Endothelial cell of umbilical vein (primary cell): Measurements from ENCODE around the gene RAB8A. TPM values are rescaled to one million over a fixed set of nuclear protein-coding genes. Genes with fewer than 3 reads are reported as not detected.

Experiments
- BruUV-seq: library from RNA; stranded (reverse); fragments of 400-500 nt; replicated peaks from 2 replicates; lab custom pipeline; 2021; lab: Mats Ljungman, UMichigan
- CTCF ChIA-PET: fragments of 300-600, 350-600 bp; sonication (Branson Sonifier 250); formaldehyde crosslinking; loops from one replicate; lab custom pipeline; 2021; ENCODE audit warnings: antibody characterized with exemption, inconsistent platforms; lab: Charles Lee
- POLR2A ChIA-PET: fragments of 300-600, 350-600 bp; sonication (Branson Sonifier 250); formaldehyde crosslinking; loops from one replicate; lab custom pipeline; 2021; ENCODE audit warnings: antibody characterized with exemption, inconsistent platforms; lab: Charles Lee
- DNase-seq: peaks from one replicate; pipeline ENCODE4 v3.0.0-alpha.2; 2011; ENCODE audit warnings: low read depth, low spot score
- FAIRE-seq: peaks from 2 replicates; lab custom pipeline; 2011; peaks lifted over from hg19 to GRCh38; lab: Jason Lieb, UNC
- H2AFZ ChIP-seq: 2 replicates; pipeline ENCODE4 v1.6.0; 2012; ENCODE audit warnings: low read depth, low read length, control low read depth, inconsistent platforms
- H3K27ac ChIP-seq: 2 replicates; pipeline ENCODE4 v1.5.1; 2011; ENCODE audit warnings: low read depth, mild to moderate bottlenecking, control low read depth, low read length, moderate library complexity; ENCODE audit not compliant: insufficient read depth
- H3K27me3 ChIP-seq, 2 experiments: 2 replicates each; pipeline versions ENCODE4 v1.6.0 to v1.6.1; 2011; ENCODE audit warnings: low read length in 2 of 2, mixed read lengths in 1 of 2; ENCODE audit not compliant: control insufficient read depth in 2 of 2, insufficient read depth in 2 of 2
- H3K36me3 ChIP-seq, 2 experiments: 2 replicates in 1 of 2; 3 replicates in 1 of 2; pipeline ENCODE4 v1.5.1; 2011; ENCODE audit warnings: low read length in 2 of 2, mild to moderate bottlenecking in 1 of 2, moderate library complexity in 1 of 2; ENCODE audit not compliant: control insufficient read depth in 2 of 2, insufficient read depth in 2 of 2; ENCODE audit errors: extremely low read depth in 1 of 2
- H3K4me1 ChIP-seq: 3 replicates; pipeline ENCODE4 v1.5.1; 2011; ENCODE audit warnings: mild to moderate bottlenecking, low read length; ENCODE audit not compliant: control insufficient read depth, insufficient read depth; ENCODE audit errors: extremely low read depth
- H3K4me2 ChIP-seq: 2 replicates; pipeline ENCODE4 v1.6.1; 2011; ENCODE audit warnings: low read length, control low read depth, mixed read lengths; ENCODE audit not compliant: insufficient read depth
- H3K4me3 ChIP-seq, 3 experiments: fragments of 200-600 bp in 1 of 3; sonication (generic), shearing (Covaris generic) in 1 of 3; replicated peaks in 1 of 3; 2 replicates each; pipeline ENCODE4 v1.5.1; 2011 to 2016; ENCODE audit warnings: control low read depth in 3 of 3, low read length in 3 of 3, mild to moderate bottlenecking in 2 of 3, inconsistent platforms in 1 of 3, low read depth in 1 of 3, moderate library complexity in 1 of 3; ENCODE audit not compliant: insufficient read depth in 1 of 3
- H3K79me2 ChIP-seq: 2 replicates; pipeline ENCODE4 v1.6.0; 2012; ENCODE audit warnings: low read length, inconsistent platforms; ENCODE audit not compliant: control insufficient read depth, insufficient read depth
- H3K9ac ChIP-seq: replicated peaks from 2 replicates; pipeline ENCODE3; 2011; ENCODE audit warnings: low read length, control low read depth; ENCODE audit not compliant: insufficient read depth; ENCODE audit errors: extremely low read depth
- H3K9me1 ChIP-seq: replicated peaks from 3 replicates; pipeline ENCODE4 v1.6.0; 2011; ENCODE audit warnings: mild to moderate bottlenecking, low read length; ENCODE audit not compliant: control insufficient read depth, insufficient read depth; ENCODE audit errors: extremely low read depth
- H3K9me3 ChIP-seq: replicated peaks from 2 replicates; pipeline ENCODE4 v1.5.1; 2012; ENCODE audit warnings: low read length, inconsistent platforms; ENCODE audit not compliant: control insufficient read depth, insufficient read depth
- H4K20me1 ChIP-seq: replicated peaks from 2 replicates; pipeline ENCODE3; 2011; ENCODE audit warnings: mild to moderate bottlenecking, low read length; ENCODE audit not compliant: control insufficient read depth, insufficient read depth; ENCODE audit errors: extremely low read depth
- EZH2 ChIP-seq: IDR thresholded peaks from 2 replicates; pipeline ENCODE4 v1.6.1; 2012; ENCODE audit warnings: borderline replicate concordance, low read depth, mild to moderate bottlenecking, moderate library complexity, low read length, inconsistent platforms; ENCODE audit not compliant: severe bottlenecking
- GATA2 ChIP-seq: IDR thresholded peaks from 2 replicates; pipeline ENCODE4 v1.7.0; 2011; ENCODE audit warnings: low read depth, mild to moderate bottlenecking, moderate library complexity, mixed read lengths, low read length; ENCODE audit not compliant: insufficient read length, insufficient read depth
- JUN ChIP-seq: IDR thresholded peaks from 2 replicates; pipeline ENCODE4 v1.6.1; 2011; ENCODE audit warnings: borderline replicate concordance, low read depth; ENCODE audit not compliant: insufficient read length, insufficient read depth
- POLR2A ChIP-seq: IDR thresholded peaks from 2 replicates; pipeline ENCODE4 v1.6.1; 2012; ENCODE audit warnings: low read depth, mild to moderate bottlenecking, control low read depth, low read length
- POLR2AphosphoS5 ChIP-seq: IDR thresholded peaks from 2 replicates; pipeline ENCODE4 v1.6.1; 2012; ENCODE audit warnings: low read depth, mild to moderate bottlenecking, control low read depth, low read length, moderate library complexity; ENCODE audit not compliant: insufficient read depth
- dilution Hi-C: fragments of 300-500 bp; cut with MboI; formaldehyde crosslinking; loops from one replicate; pipeline ENCODE4 v1.15.0; 2019; ENCODE audit warnings: low sequenced_read_pairs; ENCODE audit not compliant: extremely low pct_ligation_motif_present
- intact Hi-C: fragments of 100-400 bp; cut with micrococcal nuclease; formaldehyde crosslinking; loops from one replicate; pipeline ENCODE4 v1.10.0; 2022
- polyA plus RNA-seq, 4 experiments: library from polyadenylated mRNA; depleted of rRNA in 3 of 4; stranded (reverse) in 3 of 4; unstranded in 1 of 4; fragments of >200 nt; gene quantifications; 2 replicates each; pipeline versions ENCODE4 v1.2.1 to v1.2.3, GENCODE V29; 2011 to 2012; ENCODE audit warnings: missing spikeins in 1 of 4
- total RNA-seq: library from RNA; stranded (reverse); gene quantifications from 2 replicates; pipeline ENCODE4 v1.2.3, GENCODE V29; 2021
- TF ChIP-seq, protein P1 (sequence below), 2 donors: IDR thresholded peaks; 1 replicate in 1 of 2; 2 replicates in 1 of 2; pipeline ENCODE4 v1.5.1; 2011; ENCODE audit warnings: low read length in 2 of 2, mild to moderate bottlenecking in 2 of 2, moderate library complexity in 2 of 2, control low read depth in 1 of 2, inconsistent platforms in 1 of 2, low read depth in 1 of 2; ENCODE audit not compliant: insufficient read depth in 1 of 2; ENCODE audit errors: extremely low read depth in 1 of 2

The RAB8A gene
- total and polyA plus RNA-seq, 2 donors (not counting 3 experiments of a cell fraction or from before 2014, with no cell fraction given): 81.5 to 107 TPM

DNA sequence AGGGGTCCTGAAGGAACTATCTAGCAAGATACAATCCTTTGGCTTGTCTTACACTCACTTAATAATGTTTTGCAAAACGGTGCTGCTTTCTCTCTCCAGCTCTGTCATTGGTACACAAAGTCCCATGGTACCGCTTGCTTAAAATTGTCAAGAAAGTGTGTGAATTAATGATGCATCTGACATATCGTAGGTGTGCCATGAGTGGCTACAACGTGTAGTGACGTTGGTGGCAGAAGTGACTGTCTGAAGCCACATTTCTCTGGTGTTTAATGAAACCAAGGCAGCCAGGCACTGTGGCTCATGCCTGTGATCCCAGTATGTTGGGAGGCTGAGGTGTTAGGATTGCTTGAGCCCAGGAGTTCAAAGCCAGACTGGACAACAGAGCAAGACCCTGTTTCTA lies 34.4 kb downstream of the RAB8A start:
- FAIRE-seq (no peak), DNase-seq (no peak)
- ChIA-PET CTCF (interaction anchor here (0.7 to 1.0 kb wide), 2 partner anchors 34 to 525 kb away, joined by 3 read pairs; no protein-coding TSS in a partner anchor), POLR2A (interaction anchor here (0.7 kb wide), 1 partner anchor 50 kb away, joined by 3 read pairs; no protein-coding TSS in a partner anchor)
- no peaks in the 10 kb centered on the region for H3K9me3 ChIP-seq
- dilution Hi-C loops (no loop called here), intact Hi-C loops (no loop called here)
- H3K4me3 ChIP-seq: no peak overlapping the region
- peaks cover 0 to 2% of the 10 kb centered on the region in 2 experiments for H3K27me3 ChIP-seq
- H3K36me3 ChIP-seq: no peaks in the 10 kb centered on the region
- no peaks in the 10 kb centered on the region for H3K9me1 ChIP-seq
- BruUV-seq: no TSS peak
- no peaks in the 10 kb centered on the region for H4K20me1 ChIP-seq
- TF ChIP-seq EZH2: no peak
- TF ChIP-seq, protein P1, sequence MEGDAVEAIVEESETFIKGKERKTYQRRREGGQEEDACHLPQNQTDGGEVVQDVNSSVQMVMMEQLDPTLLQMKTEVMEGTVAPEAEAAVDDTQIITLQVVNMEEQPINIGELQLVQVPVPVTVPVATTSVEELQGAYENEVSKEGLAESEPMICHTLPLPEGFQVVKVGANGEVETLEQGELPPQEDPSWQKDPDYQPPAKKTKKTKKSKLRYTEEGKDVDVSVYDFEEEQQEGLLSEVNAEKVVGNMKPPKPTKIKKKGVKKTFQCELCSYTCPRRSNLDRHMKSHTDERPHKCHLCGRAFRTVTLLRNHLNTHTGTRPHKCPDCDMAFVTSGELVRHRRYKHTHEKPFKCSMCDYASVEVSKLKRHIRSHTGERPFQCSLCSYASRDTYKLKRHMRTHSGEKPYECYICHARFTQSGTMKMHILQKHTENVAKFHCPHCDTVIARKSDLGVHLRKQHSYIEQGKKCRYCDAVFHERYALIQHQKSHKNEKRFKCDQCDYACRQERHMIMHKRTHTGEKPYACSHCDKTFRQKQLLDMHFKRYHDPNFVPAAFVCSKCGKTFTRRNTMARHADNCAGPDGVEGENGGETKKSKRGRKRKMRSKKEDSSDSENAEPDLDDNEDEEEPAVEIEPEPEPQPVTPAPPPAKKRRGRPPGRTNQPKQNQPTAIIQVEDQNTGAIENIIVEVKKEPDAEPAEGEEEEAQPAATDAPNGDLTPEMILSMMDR (IDR thresholded peaks at IDR 0.05; ENCODE audit: extremely low read depth in 1 of 2, insufficient read depth in 1 of 2, low read depth in 1 of 2, low read length in 2 of 2): no peak
- TF ChIP-seq GATA2: no peak
- no peak for TF ChIP-seq JUN
- no peak for TF ChIP-seq POLR2A
- no peak for TF ChIP-seq POLR2AphosphoS5
- no peak overlapping the region for H3K27ac ChIP-seq
- no peaks in the 10 kb centered on the region for H3K79me2 ChIP-seq
- no peak overlapping the region for H2AFZ ChIP-seq
- no peaks in the 10 kb centered on the region for H3K4me1 ChIP-seq
- no peak overlapping the region for H3K9ac ChIP-seq
- H3K4me2 ChIP-seq: no peak overlapping the region
